GM19193 (cell line): ENCODE measurements around the gene PRTFDC1.

Experiments used
- POLR2A ChIP-seq: IDR thresholded peaks from 4 replicates; pipeline ENCODE4 v1.6.1; 2011; ENCODE audit not compliant: insufficient read depth, insufficient read length; ENCODE audit errors: extremely low read depth

Gene PRTFDC1

DNA sequence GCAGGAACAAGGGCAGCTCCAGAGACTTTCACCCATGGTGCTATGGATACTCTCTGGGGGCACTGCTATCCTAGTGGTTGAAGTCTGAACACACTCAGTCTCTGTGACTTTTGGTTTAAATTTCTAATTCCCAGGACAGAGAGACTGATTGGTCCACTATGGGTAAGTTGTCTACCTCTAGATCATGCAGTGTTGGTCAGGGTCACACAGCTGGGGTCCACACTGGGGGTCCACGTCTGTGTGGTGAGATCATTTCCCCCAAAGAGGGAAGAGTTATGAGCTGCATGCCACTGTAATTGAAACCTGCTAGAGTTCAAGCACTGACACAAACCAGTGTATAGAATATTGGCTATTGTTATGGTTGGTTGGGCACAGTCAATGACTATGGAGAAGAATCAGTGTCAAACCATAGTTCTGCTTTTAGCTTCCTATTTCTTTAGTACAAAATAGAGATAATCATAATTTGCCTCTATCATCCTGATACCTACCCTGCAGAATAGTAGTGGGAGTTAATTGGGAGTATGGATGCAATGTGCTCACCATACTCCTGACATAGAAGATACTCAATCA, 101.6 kb downstream of the PRTFDC1 start:
- no peak for TF ChIP-seq POLR2A

GRCh38 chr10:24849501-24850299, 102.7 kb downstream of the PRTFDC1 start:
- no peak for TF ChIP-seq POLR2A

- TF ChIP-seq POLR2A = no peak
These were observed 103.4 kb downstream of the PRTFDC1 start for GRCh38 chr10:24849051-24849450.

- no peak for TF ChIP-seq POLR2A
These were observed 104.2 kb downstream of the PRTFDC1 start for GRCh38 chr10:24848195-24848594.

DNA sequence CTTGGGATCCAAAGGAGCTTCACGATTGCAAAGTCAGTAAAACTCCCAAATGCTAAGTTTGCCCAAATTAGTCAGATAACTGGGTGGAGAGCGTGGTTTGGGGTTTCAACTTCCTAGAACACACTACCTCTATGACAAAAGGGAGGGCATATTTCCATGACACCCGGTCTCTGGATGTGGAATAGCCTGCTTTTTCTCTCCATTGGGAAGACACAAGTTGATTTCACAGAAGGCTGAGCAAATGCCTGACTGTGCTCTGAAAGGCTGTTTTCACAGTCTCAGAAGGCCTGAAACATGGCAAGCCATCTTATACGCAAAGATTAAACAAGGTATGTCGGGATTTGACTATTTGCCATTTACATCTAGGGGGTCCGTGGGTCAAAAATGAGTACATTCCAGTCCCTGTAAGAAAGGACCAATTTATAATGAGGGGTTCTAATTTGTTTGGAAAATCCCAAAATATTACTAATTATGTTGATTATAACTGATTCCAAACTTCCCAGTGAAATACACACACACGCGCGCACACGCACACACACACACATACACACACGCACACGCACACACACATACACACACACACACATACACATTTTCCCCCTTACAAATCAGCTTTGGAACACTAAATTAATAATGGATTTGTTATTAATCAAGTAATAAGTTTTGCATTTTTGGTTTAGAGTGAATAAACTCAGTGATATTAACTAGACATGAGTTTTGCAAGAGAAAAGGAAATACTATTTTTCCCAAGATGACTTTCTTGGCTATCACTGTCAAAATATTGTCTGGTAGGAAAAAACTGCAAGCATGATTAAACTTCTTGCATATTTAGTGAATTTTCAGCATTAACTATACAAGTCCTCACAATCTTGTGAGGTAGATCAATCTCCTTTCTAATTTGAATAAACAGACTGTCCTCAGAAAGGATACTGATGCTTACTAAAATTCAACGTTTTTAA, 105.0 kb downstream of the PRTFDC1 start:
- TF ChIP-seq POLR2A = no peak

- TF ChIP-seq POLR2A = no peak
These were observed 107.7 kb downstream of the PRTFDC1 start for GRCh38 chr10:24844742-24845141.

GRCh38 chr10:24843256-24843655, 109.2 kb downstream of the PRTFDC1 start:
- TF ChIP-seq POLR2A = no peak

GRCh38 chr10:24842856-24843255, 109.5 kb downstream of the PRTFDC1 start:
- TF ChIP-seq POLR2A = no peak

GRCh38 chr10:24841530-24841929, 110.9 kb downstream of the PRTFDC1 start:
- no peak for TF ChIP-seq POLR2A

DNA sequence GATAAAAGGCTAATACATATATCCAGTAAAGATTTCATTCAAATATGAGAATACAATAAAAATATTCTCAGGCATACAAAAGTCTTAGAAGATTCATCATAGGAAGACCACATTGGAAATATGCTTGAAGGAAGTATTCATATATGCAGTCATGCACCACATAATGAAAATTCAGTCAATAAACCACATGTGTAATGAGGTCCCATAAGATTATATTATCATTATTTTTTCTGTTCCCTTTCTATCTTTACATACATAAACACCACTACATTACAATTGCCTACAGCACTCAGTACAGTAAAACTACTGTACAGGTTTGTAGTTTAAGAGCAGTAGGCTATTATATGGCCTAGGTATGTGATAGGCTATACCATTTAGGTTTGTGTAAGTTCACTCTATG, 111.6 kb downstream of the PRTFDC1 start:
- no peak for TF ChIP-seq POLR2A

DNA sequence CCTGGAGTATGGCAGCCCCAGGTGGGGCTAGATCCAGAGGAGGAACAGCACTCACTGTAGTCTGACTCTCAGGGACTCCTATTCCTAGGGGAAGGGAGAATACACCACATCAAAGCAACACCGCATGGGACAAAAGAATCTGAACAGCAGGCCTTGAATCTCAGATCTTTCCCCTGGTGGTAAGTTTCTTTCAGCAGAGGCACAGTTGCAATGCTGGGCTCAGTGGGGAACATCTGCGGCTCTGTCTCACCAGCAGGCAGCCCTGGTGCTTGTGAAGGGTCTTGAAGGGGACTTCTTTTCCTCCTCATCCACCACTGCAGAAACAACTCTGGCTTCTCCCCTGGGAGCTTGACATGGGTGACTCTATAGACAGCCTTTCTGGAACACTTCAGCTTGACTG, 117.5 kb downstream of the PRTFDC1 start:
- no peak for TF ChIP-seq POLR2A

DNA sequence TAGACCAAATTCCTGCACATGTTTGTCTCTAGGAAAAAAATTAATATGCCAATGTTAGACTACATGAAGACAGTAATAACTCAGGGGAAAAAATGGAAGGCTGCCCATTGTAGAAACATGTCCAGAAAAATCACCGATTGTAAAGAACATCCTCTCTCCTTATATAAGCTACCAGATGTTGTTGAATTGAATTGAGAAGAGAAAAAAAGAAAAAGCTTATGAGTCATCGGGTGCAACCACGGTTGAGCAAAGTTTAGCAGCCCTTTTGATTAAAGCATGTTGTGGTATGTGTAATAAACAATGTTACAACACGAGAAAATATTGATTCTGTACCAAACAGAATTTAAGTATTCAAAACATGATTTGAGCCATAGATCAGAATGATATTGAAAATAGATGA, 126.4 kb downstream of the PRTFDC1 start:
- TF ChIP-seq POLR2A = no peak

DNA sequence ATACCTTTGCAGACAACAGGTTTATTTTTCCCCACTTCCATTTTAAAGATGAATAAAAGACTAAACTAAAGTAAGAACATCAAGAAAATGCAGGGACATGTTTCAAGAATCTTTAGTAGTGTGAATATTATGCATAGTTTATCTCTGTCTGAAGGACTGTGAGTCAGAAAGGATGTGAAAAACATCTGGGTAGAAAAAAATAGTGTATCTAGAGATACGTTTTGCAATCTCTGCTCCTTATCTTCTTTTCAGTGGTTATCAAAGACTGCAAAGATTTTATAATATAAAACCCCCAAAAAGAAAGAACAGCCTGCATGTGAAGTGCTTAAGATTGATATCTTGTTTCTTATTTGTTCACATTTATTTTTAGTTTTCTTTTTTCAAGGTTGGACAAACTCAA, 126.9 kb downstream of the PRTFDC1 start:
- TF ChIP-seq POLR2A = no peak

DNA sequence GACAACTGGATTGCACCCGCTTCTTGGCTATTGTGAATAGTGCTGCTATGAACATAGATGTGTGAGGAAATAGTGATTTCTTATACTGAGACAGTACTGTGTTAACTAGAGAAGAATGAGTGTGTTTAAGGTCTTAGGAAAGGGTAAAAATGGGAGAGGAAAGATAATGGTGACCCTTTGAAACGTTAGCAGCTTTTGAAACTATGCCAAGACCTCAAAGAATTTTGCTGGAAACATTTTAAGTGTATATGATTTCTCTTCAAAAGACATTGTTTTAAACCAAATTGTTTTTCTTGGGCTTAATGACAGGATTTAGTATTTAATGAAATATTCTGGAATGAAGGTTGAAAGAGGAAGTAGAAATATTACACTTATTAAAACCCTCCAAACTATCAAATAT, 127.9 kb downstream of the PRTFDC1 start:
- TF ChIP-seq POLR2A = no peak

- no peak for TF ChIP-seq POLR2A
These were observed 128.3 kb downstream of the PRTFDC1 start for GRCh38 chr10:24824124-24824523.
